HFFc6 (cell line): ENCODE data around the gene VANGL1. TPM values are rescaled to one million over a fixed set of nuclear protein-coding genes. Genes with fewer than 3 reads are reported as not detected.
A peak's percentile ranks its signal among the peaks of the same experiment; 100 is the strongest.

Source experiments
- DNase-seq: peaks from one replicate; pipeline ENCODE4 v3.0.0-alpha.2; 2018
- H3K27ac Mint-ChIP-seq: 2 replicates; pipeline ENCODE4 v1.8.0; 2020; ENCODE audit warnings: mild to moderate bottlenecking, mixed read lengths
- H3K27me3 Mint-ChIP-seq: 2 replicates; pipeline ENCODE4 v1.8.0; 2021; ENCODE audit warnings: mild to moderate bottlenecking, moderate library complexity, mixed read lengths; ENCODE audit not compliant: insufficient read depth
- H3K36me3 Mint-ChIP-seq: 2 replicates; pipeline ENCODE4 v1.8.0; 2021; ENCODE audit warnings: low read depth, mixed read lengths
- H3K4me1 Mint-ChIP-seq: 2 replicates; pipeline ENCODE4 v1.8.0; 2020; ENCODE audit warnings: low read depth, mixed read lengths
- H3K4me3 Mint-ChIP-seq: 2 replicates; pipeline ENCODE4 v1.8.0; 2020; ENCODE audit warnings: mild to moderate bottlenecking, moderate library complexity, mixed read lengths
- H3K9me3 Mint-ChIP-seq: 2 replicates; pipeline ENCODE4 v1.8.0; 2020; ENCODE audit warnings: mild to moderate bottlenecking, mixed read lengths
- CTCF ChIP-seq: fragments of 200-600 bp; sonication (generic); IDR thresholded peaks from 2 replicates; pipeline ENCODE4 v1.5.0; 2021; ENCODE audit warnings: antibody characterized with exemption, mild to moderate bottlenecking
- total RNA-seq, 6 experiments: library from RNA; stranded (reverse); fragmentation: NEBNext Ultra II Directional; extraction: Animal tissue kit (Norgen Biotek cat#: 25700); gene quantifications; 2 replicates in 1 of 6; 3 replicates in 5 of 6; pipeline ENCODE4 v1.2.3, GENCODE V29; 2021

The VANGL1 gene
- total RNA-seq, 6 experiments from 2014 or later, result 14.7 to 20.6 (median 18.5) TPM

- H3K27ac Mint-ChIP-seq, result no peak overlapping the region
- no peaks in the 10 kb centered on the region for H3K9me3 Mint-ChIP-seq
- no peaks in the 10 kb centered on the region for H3K36me3 Mint-ChIP-seq
- H3K4me1 Mint-ChIP-seq, result no peaks in the 10 kb centered on the region
- TF ChIP-seq CTCF, result no peak
- no peak overlapping the region for H3K4me3 Mint-ChIP-seq
- peaks cover 44% of the 10 kb centered on the region for H3K27me3 Mint-ChIP-seq
- no peak for DNase-seq
These were observed 71.3 kb downstream of the VANGL1 start for GRCh38 chr1:115712911-115713609.

GRCh38 chr1:115713906-115714305, 72.1 kb downstream of the VANGL1 start:
- TF ChIP-seq CTCF, result no peak
- Mint-ChIP-seq H3K4me1 (no peaks in the 10 kb centered on the region), H3K27me3 (peaks cover 48% of the 10 kb centered on the region), H3K9me3 (no peaks in the 10 kb centered on the region), H3K36me3 (no peaks in the 10 kb centered on the region), H3K27ac (no peak overlapping the region), H3K4me3 (no peak overlapping the region)
- DNase-seq, result no peak

GRCh38 chr1:115714572-115715141, 72.9 kb downstream of the VANGL1 start:
- Mint-ChIP-seq H3K27me3 (peaks cover 47% of the 10 kb centered on the region), H3K4me1 (no peaks in the 10 kb centered on the region), H3K27ac (no peak overlapping the region), H3K9me3 (no peaks in the 10 kb centered on the region), H3K4me3 (no peak overlapping the region), H3K36me3 (no peaks in the 10 kb centered on the region)
- TF ChIP-seq CTCF, result no peak
- DNase-seq, result no peak

- Mint-ChIP-seq H3K9me3 (no peaks in the 10 kb centered on the region), H3K27ac (no peak overlapping the region), H3K4me3 (no peak overlapping the region), H3K27me3 (peaks cover 33% of the 10 kb centered on the region), H3K36me3 (no peaks in the 10 kb centered on the region), H3K4me1 (no peaks in the 10 kb centered on the region)
- no peak for DNase-seq
- peak; percentile 74 for TF ChIP-seq CTCF
These were observed 75.8 kb downstream of the VANGL1 start for GRCh38 chr1:115717541-115717940.

- H3K36me3 Mint-ChIP-seq, result no peaks in the 10 kb centered on the region
- DNase-seq, result no peak
- H3K9me3 Mint-ChIP-seq, result no peaks in the 10 kb centered on the region
- no peak overlapping the region for H3K4me3 Mint-ChIP-seq
- H3K27ac Mint-ChIP-seq, result no peak overlapping the region
- TF ChIP-seq CTCF, result no peak
- peaks cover 33% of the 10 kb centered on the region for H3K27me3 Mint-ChIP-seq
- H3K4me1 Mint-ChIP-seq, result no peaks in the 10 kb centered on the region
These were observed 76.4 kb downstream of the VANGL1 start for GRCh38 chr1:115718011-115718754.
